HG03460 (cell line): ENCODE results near the gene ARHGAP45.
"Not testable (repeated sequence)": the region's sequence is repeated elsewhere in the genome, so short reads cannot be mapped to it uniquely, and the experiment has no call there.

Experiments
- ATAC-seq: cut with Tn5 transposase; IDR thresholded peaks from one replicate; pipeline ENCODE4 v1.9.1; 2021; ENCODE audit not compliant: unreplicated experiment

ARHGAP45 gene

DNA sequence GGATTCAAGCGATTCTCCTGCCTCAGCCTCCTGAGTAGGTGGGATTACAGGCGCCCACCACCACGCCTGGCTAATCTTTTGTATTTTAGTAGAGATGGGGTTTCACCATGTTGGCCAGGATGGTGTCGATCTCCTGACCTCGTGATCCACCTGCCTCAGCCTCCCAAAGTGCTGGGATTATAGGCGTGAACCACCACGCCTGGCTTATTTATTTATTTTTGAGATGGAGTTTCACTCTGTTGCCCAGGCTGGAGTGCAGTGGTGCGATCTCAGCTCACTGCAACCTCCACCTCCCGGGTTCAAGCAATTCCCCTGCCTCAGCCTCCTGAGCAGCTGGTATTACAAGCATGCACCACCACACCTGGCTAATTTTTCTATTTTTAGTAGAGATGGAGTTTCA, 47.8 kb downstream of the ARHGAP45 start:
- not testable (repeated sequence) for ATAC-seq

DNA sequence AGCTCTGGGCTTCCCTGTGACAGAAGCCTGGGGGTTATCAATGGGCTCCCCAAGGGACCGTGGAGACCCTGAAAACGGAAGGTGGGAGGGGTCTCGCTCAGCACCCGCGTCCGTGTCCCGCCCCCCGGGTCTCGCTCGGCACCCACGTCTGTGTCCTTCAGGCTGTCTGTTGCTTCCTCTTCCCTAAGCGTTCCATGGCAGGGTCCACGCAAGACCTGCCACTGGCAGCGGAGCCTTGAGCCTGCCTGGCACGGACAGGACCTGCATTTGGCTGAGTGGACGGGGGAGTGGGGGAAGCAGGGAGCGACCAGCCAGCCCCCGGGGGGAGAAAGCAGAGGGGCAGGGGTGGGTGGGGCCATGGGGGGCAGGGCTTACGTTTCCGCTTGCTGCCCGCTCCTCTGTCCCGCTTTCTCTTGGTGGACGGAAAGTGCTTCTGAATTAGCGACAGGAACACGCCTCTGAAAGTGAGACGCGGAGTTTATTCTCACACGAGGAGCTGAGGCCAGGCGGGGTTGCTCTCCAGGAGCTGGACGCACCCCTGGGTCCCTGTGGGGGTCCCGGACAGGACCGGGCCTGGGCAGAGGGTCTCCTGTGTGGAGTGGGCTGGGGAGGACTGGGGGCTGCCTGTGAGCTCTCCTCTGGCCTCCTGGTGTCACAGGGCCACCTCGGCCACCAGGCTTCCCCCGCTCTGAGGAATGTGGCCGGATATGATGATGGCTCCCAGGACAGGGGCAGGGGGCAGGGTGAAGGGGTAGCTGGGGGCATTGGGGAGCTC, 48.9 kb downstream of the ARHGAP45 start:
- ATAC-seq: no peak

DNA sequence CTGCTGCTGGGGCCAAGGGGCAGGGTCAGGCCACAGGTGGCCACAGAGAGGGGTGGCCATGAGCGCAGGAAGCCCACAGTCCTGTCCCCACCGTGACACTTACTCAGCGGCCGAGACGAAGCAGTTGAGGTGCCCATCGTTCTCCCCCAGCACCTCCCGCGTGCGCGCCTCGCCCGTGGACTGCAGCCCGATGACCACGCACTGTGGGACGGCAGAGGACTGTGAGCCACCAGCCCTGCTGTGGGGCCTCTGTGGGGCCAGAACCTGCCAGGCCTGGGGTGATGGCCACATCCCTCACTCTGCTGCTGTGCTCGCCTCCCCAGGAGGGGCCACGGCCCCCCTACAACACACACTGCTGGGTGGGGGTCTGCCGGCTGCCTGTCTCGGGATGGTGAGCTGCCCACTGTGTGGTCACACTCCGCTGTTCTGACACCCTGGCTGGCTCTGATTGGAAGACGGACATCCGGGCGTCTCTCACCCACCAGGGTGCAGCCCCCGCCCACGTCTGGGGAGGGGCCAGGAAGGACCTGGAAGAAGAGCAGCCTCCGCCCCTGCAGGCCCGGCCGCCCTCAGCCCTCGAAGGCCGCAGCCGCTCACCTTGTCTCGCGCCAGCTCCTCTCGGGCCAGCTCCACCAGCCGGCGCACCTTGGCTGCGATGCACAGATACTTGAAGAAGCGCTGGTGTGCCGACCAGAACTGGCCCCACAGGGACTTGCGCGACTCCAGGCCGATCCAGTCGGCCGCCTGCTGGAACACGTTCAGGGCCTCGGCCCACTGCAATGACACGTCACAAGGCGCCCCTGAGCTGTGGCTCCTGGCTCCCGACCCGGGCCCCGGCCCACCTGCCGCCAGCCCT, 50.0 kb downstream of the ARHGAP45 start:
- no peak for ATAC-seq

DNA sequence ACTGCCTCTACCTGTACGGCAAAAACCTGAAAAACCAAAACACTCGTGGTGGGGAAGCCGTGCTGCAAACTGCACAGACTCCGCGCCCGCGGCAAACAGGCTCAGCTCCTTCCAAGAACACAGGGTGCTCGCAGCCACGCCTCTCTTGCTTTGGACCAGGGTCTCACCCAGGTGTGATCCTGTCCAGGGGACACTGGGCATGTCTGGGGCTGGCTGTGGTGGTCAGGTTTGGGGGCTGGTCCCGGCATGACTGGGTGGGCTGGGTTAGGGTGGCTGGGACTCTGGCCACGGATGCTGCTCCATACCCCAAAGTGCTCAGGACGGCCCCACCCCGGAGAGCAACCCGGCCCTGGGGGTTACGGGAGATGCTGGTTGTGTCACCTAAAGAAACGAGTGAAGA, 50.7 kb downstream of the ARHGAP45 start:
- ATAC-seq: no peak

DNA sequence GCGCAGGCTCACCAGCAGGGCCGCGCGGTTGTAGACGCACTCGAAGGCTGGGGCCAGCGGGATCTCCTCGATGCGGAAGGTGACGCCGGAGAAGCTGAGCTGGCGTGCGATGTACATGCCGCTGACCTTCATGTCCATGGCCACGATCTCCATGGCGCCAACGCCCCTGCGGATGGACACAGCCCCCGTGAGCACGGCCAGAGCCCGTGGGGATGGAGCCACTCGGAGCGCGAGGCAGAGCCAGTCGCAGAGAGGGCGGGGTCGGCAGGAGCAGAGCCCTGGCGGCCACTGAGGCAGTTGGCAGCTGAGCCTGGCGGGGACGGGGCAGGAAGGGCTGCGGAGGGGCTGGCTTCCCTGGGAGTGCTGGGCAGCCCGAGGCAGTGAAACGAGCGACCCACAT, 52.0 kb downstream of the ARHGAP45 start:
- no peak for ATAC-seq

GRCh38 chr19:1119475-1120217, 52.7 kb downstream of the ARHGAP45 start:
- ATAC-seq: no peak

- no peak for ATAC-seq
Measured at GRCh38 chr19:1121395-1121794, 54.4 kb downstream of the ARHGAP45 start.

- no peak for ATAC-seq
Measured at GRCh38 chr19:1122021-1122971, 55.3 kb downstream of the ARHGAP45 start.

GRCh38 chr19:1122972-1123363, 56.0 kb downstream of the ARHGAP45 start:
- ATAC-seq: no peak

- no peak for ATAC-seq
Measured at GRCh38 chr19:1123381-1123780, 56.4 kb downstream of the ARHGAP45 start.

DNA sequence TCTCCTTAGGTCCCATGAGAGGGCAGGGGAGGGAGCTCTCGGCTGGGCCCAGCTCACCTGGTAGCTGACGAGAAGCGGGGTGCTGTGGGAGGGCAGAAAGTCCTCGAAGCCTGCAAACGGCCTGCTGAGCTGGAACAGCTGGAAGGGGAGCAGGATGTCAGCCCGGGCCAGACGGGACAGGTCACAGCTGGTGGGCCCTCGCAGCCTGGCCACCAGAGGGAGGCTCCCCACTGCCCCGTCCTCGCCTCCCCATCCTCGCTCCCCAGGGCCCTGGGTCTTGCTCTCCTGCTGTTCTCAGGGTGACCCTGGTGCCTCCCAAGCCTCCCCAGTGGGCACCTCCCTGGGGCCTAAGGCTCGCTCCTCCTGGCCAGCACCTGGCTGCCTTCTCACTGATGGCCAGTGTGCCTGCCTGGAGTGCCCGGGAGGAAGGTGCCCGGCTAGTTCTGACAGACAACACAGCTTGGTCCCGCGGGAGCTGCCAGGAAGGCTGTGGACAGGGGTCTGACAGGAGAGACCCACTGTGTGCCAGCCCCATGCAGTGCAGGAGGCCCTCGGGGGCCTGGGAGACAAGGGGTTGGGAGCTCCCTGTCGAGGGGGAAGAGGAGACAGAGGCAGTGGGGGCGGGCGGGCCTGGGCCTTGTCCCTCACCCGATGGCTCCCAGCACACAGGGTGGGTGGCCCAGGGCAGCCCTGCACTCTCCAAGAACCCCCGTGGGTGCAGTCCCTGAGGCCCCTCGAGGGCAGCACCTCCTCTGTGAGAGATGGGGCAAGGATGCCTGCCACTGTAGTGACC, 57.1 kb downstream of the ARHGAP45 start:
- ATAC-seq: no peak

- ATAC-seq: no peak
Measured at GRCh38 chr19:1125601-1126467, 58.9 kb downstream of the ARHGAP45 start.

- ATAC-seq: no peak
Measured at GRCh38 chr19:1126984-1127760, 60.2 kb downstream of the ARHGAP45 start.

DNA sequence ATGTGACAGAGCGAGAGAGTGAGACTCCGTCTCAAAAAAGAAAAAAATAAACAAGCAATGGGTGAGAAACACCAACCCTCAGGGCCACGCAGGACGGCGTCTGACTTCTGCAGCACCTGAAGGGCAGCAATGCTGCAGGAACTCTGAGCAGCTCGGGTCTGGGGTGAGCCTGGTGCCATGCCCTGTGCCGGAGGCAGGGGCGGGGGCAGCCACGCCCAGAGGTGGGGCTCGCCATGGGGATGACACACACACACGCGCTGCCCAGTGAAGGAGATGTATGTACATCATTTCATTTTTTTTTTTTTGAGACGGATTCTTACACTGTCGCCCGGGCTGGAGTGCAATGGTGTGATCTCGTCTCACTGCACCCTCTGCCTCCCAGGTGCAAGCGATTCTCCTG, 61.1 kb downstream of the ARHGAP45 start:
- no peak for ATAC-seq

GRCh38 chr19:1129084-1129483, 62.1 kb downstream of the ARHGAP45 start:
- ATAC-seq: not testable (repeated sequence)

- ATAC-seq: no peak
Measured at GRCh38 chr19:1129535-1129934, 62.6 kb downstream of the ARHGAP45 start.

GRCh38 chr19:1130771-1131717, 64.1 kb downstream of the ARHGAP45 start:
- no peak for ATAC-seq
